ENCODE measurements around the gene THBS4. TPM values are rescaled to one million over a fixed set of nuclear protein-coding genes. Genes with fewer than 3 reads are reported as not detected.

Gene THBS4
- total RNA-seq, 6 donors from 2014 or later = 0.44 to 3.9 (median 1.2) TPM; not detected in 1

DNA sequence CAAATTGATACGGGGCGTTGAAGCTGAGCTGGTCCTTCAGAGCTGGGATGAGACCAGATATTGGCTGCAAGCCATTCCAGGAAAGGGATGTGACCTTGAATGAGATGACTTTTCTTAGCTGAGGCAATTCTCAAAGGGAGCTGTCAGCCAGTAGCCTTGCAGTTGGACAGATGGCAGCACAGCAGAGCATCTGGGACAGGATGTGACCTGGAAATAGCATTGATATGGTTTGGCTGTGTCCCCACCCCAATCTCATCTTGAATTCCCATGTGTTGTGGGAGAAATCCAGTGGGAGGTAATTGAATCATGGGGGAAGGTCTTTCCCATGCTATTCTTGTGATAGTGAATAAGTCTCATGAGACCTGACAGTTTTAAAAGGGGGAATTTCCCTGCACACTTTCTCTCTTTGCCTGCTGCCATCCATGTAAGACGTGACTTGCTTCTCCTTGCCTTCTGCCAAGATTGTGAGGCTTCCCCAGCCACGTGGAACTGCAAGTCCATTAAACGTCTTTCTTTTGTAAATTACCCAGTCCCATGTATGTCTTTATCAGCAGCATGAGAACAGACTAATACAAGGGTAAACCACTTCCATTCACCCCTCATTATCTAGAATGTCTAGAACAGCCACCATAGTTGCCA, 24.3 kb upstream of the THBS4 start:
- no peak for ATAC-seq (ENCODE audit: low FRiP score in 2 of 2)
- 78 to 80% methylated on average over 5 of the region's 5 CpGs for WGBS, 2 donors
- Histone ChIP-seq H3K9me3 (no peaks in the 10 kb centered on the region), H3K27me3 (no peaks in the 10 kb centered on the region), H3K4me1 (no peaks in the 10 kb centered on the region), H3K36me3 (no peaks in the 10 kb centered on the region), H3K27ac (no peak overlapping the region), H3K4me3 (no peak overlapping the region)
- TF ChIP-seq EP300 (IDR thresholded peaks at IDR 0.05) (no peak), CTCF (IDR thresholded peaks at IDR 0.05) (no peak)
- no peak for DNase-seq

- Histone ChIP-seq H3K27me3 (no peaks in the 10 kb centered on the region), H3K4me3 (no peak overlapping the region), H3K9me3 (no peaks in the 10 kb centered on the region), H3K36me3 (no peaks in the 10 kb centered on the region), H3K4me1 (no peaks in the 10 kb centered on the region), H3K27ac (no peak overlapping the region)
- WGBS, 2 donors = 83 to 93% methylated on average over 2 of the region's 2 CpGs
- ATAC-seq (ENCODE audit: low FRiP score in 2 of 2) (no peak), DNase-seq (no peak)
- TF ChIP-seq POLR2A (IDR thresholded peaks at IDR 0.05) (no peak), EP300 (IDR thresholded peaks at IDR 0.05) (no peak), CTCF (IDR thresholded peaks at IDR 0.05) (no peak), POLR2AphosphoS5 (IDR thresholded peaks at IDR 0.05) (no peak)
Measured at GRCh38 chr5:80025069-80025468, 10.1 kb upstream of the THBS4 start.

- no peak overlapping the region for H3K27ac ChIP-seq
- H3K4me1 ChIP-seq = no peaks in the 10 kb centered on the region
- H3K36me3 ChIP-seq = no peaks in the 10 kb centered on the region
- no peak overlapping the region for H3K4me3 ChIP-seq
- H3K9me3 ChIP-seq = no peaks in the 10 kb centered on the region
- no peaks in the 10 kb centered on the region for H3K27me3 ChIP-seq
- no peak for TF ChIP-seq EP300 (IDR thresholded peaks at IDR 0.05)
- no peak for TF ChIP-seq CTCF (IDR thresholded peaks at IDR 0.05)
- TF ChIP-seq POLR2A (IDR thresholded peaks at IDR 0.05) = no peak
- TF ChIP-seq POLR2AphosphoS5 (IDR thresholded peaks at IDR 0.05) = no peak
- ATAC-seq (ENCODE audit: low FRiP score in 2 of 2) (no peak), DNase-seq (no peak)
Measured at GRCh38 chr5:80026841-80027240, 8.3 kb upstream of the THBS4 start.

DNA sequence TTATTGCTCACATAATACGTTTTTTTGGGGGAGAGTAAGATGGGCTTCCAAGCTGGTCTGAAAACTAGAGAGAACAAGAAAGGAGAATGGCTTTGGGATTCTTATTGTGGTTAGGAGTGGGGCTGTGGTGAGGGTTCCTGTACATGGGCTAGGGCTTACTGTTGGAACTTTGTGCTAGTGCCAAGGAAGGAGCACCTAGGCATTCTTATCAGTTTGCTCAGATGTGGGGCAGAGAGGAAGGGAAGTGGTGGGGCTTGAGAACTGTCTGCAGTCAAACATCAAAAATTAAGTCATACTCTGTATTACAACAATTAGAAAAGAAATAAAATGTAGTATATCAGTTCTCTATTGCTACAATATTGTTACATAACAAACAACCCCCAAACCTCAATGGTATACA, 4.0 kb upstream of the THBS4 start:
- no peak overlapping the region for H3K4me3 ChIP-seq
- H3K27ac ChIP-seq = no peak overlapping the region
- DNase-seq (no peak), ATAC-seq (ENCODE audit: low FRiP score in 2 of 2) (no peak)
- WGBS, 2 donors = 47 to 54% methylated on average over 1 of the region's 1 CpG
- no peaks in the 10 kb centered on the region for H3K9me3 ChIP-seq
- H3K4me1 ChIP-seq = peaks cover 0 to 10% (median 2%) of the 10 kb centered on the region in 4 donors
- peaks cover 0 to 20% (median 9%) of the 10 kb centered on the region in 4 donors for H3K27me3 ChIP-seq
- TF ChIP-seq CTCF (IDR thresholded peaks at IDR 0.05) (no peak), EP300 (IDR thresholded peaks at IDR 0.05) (no peak), POLR2A (IDR thresholded peaks at IDR 0.05) (no peak), POLR2AphosphoS5 (IDR thresholded peaks at IDR 0.05) (no peak)
- no peaks in the 10 kb centered on the region for H3K36me3 ChIP-seq

GRCh38 chr5:80033513-80033912, 1.6 kb upstream of the THBS4 start:
- ATAC-seq (ENCODE audit: low FRiP score in 2 of 2) (no peak), DNase-seq (no peak)
- H3K9me3 ChIP-seq = no peaks in the 10 kb centered on the region
- no peaks in the 10 kb centered on the region for H3K36me3 ChIP-seq
- H3K27me3 ChIP-seq = peaks cover 0 to 21% (median 9%) of the 10 kb centered on the region in 4 donors
- no peak overlapping the region for H3K27ac ChIP-seq
- no peak overlapping the region for H3K4me3 ChIP-seq
- peaks cover 0 to 10% (median 2%) of the 10 kb centered on the region in 4 donors for H3K4me1 ChIP-seq
- TF ChIP-seq EP300 (IDR thresholded peaks at IDR 0.05) (no peak), POLR2AphosphoS5 (IDR thresholded peaks at IDR 0.05) (no peak), CTCF (IDR thresholded peaks at IDR 0.05) (no peak)

All from upper lobe of left lung (tissue), 6 donors.